Epithelial cell of esophagus (primary cell): ENCODE measurements around the gene DEDD.
A peak's percentile ranks its signal among the peaks of the same experiment; 100 is the strongest.

Experiments used
- DNase-seq: peaks from one replicate; pipeline ENCODE4 v3.0.0; 2010; ENCODE audit warnings: low read depth
- H3K4me3 ChIP-seq: 2 replicates; pipeline ENCODE4 v1.5.1; 2011; ENCODE audit warnings: mild to moderate bottlenecking, low read length, control low read depth
- TF ChIP-seq, protein P1 (sequence below): IDR thresholded peaks from 2 replicates; pipeline ENCODE4 v1.5.1; 2011; ENCODE audit warnings: low read depth, mild to moderate bottlenecking, low read length, control low read depth, inconsistent platforms; ENCODE audit not compliant: insufficient read depth; ENCODE audit errors: missing control alignments

The DEDD gene

GRCh38 chr1:161088587-161089110, 43.8 kb downstream of the DEDD start:
- H3K4me3 ChIP-seq: peak overlapping the region; percentile 88
- TF ChIP-seq, protein P1, sequence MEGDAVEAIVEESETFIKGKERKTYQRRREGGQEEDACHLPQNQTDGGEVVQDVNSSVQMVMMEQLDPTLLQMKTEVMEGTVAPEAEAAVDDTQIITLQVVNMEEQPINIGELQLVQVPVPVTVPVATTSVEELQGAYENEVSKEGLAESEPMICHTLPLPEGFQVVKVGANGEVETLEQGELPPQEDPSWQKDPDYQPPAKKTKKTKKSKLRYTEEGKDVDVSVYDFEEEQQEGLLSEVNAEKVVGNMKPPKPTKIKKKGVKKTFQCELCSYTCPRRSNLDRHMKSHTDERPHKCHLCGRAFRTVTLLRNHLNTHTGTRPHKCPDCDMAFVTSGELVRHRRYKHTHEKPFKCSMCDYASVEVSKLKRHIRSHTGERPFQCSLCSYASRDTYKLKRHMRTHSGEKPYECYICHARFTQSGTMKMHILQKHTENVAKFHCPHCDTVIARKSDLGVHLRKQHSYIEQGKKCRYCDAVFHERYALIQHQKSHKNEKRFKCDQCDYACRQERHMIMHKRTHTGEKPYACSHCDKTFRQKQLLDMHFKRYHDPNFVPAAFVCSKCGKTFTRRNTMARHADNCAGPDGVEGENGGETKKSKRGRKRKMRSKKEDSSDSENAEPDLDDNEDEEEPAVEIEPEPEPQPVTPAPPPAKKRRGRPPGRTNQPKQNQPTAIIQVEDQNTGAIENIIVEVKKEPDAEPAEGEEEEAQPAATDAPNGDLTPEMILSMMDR: no peak
- DNase-seq: peak; percentile 87

GRCh38 chr1:161086457-161086856, 46.0 kb downstream of the DEDD start:
- H3K4me3 ChIP-seq: peak overlapping the region; percentile 88
- DNase-seq: peak; percentile 27
- TF ChIP-seq, protein P1: no peak

DNA sequence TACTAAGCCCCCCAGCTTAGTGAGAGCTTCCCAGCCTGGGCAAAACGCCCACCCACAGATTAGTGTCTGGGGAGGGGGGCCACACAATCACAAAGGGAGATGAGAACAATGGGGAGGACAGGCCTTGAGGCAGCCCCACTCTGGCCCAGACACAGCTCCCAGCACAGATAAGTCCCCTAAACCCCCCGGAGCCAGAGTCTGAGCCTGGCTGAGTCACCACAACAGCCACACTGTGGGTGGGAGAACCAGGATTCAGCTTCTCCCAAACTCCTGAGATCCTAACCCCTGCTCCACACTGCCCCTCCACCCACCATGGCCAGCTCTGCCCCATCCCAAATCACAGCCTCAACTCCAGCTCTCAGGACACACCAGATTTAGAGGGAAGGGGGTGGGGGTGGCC, 47.3 kb downstream of the DEDD start:
- TF ChIP-seq, protein P1: no peak
- DNase-seq: peak; percentile 31
- peak overlapping the region; percentile 88 for H3K4me3 ChIP-seq

GRCh38 chr1:161084597-161084988, 47.9 kb downstream of the DEDD start:
- peak overlapping the region; percentile 88 for H3K4me3 ChIP-seq
- TF ChIP-seq, protein P1: no peak
- no peak for DNase-seq

- TF ChIP-seq, protein P1: no peak
- DNase-seq: peak; percentile 45
- H3K4me3 ChIP-seq: peak overlapping the region; percentile 88
Observed at GRCh38 chr1:161083748-161084596, 48.5 kb downstream of the DEDD start.

- DNase-seq: peak; percentile 99
- TF ChIP-seq, protein P1: no peak
- peak overlapping the region; percentile 36 for H3K4me3 ChIP-seq
Observed at GRCh38 chr1:161082996-161083747, 49.3 kb downstream of the DEDD start.
